BLaER1 treated with 17β-estradiol and CSF1 and Interleukin-3, amounts not matched to agents 10 nM and 100 nM (cell line): ENCODE measurements around the gene SOD3.

Source experiments
- H3K27ac ChIP-seq, 11 experiments: shearing (Covaris generic); formaldehyde crosslinking; 2 replicates each; pipeline ENCODE4 v1.8.1; 2022
- H3K27me3 ChIP-seq, 11 experiments: shearing (Covaris generic); formaldehyde crosslinking; 2 replicates each; pipeline ENCODE4 v1.8.1; 2022
- H3K36me3 ChIP-seq, 11 experiments: shearing (Covaris generic); formaldehyde crosslinking; 2 replicates each; pipeline ENCODE4 v1.8.1; 2022
- H3K4me1 ChIP-seq, 10 experiments: shearing (Covaris generic); formaldehyde crosslinking; 2 replicates each; pipeline ENCODE4 v1.8.1; 2022
- H3K4me2 ChIP-seq, 11 experiments: shearing (Covaris generic); formaldehyde crosslinking; 2 replicates each; pipeline ENCODE4 v1.8.1; 2022
- H3K4me3 ChIP-seq, 10 experiments: shearing (Covaris generic); formaldehyde crosslinking; 2 replicates each; pipeline ENCODE4 v1.8.1; 2022
- H3K9ac ChIP-seq, 11 experiments: shearing (Covaris generic); formaldehyde crosslinking; 2 replicates each; pipeline ENCODE4 v1.8.1; 2022
- H3K9me3 ChIP-seq, 11 experiments: shearing (Covaris generic); formaldehyde crosslinking; replicated peaks in 1 of 11; 2 replicates each; pipeline ENCODE4 v1.8.1; 2022
- H4K20me1 ChIP-seq, 11 experiments: shearing (Covaris generic); formaldehyde crosslinking; 2 replicates each; pipeline ENCODE4 v1.8.1; 2022
- Cebpa-rat ChIP-seq, 11 experiments: shearing (Covaris generic); IDR thresholded peaks; 2 replicates each; pipeline ENCODE4 v1.8.1; 2022

The SOD3 gene

DNA sequence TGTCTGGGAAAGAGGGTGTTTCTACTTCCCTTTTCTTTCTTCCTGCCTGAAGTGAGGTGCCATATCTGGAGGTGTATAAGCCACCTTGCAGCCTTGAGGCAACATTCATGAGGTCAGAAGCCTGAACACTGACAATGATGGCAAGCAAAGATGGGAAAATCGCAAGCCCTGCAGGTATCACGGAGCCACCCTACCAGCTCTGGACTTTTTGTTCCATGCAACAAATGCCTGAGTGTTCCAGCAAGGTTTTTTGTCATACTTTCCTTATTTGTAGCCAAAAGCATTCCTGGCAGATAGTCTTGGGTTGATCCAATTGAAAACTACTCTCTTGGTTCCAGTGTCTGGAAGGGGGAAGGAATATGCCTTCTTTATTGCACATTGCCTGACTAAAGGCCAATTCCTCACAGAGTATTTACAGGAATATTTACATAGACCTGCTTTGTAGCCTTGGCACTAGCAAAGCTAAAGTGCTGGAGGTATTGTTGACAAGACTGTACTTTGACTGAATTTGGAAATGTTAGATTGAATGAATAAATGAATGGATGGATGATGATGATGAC, 14.4 kb upstream of the SOD3 start:
- peaks cover 0 to 7% (median 0%) of the 10 kb centered on the region in 10 experiments; a peak in 1 of 20 replicates for H3K4me1 ChIP-seq
- no peak overlapping the region for H3K4me3 ChIP-seq
- H3K27ac ChIP-seq = no peak overlapping the region
- no peaks in the 10 kb centered on the region for H4K20me1 ChIP-seq
- H3K36me3 ChIP-seq = no peaks in the 10 kb centered on the region
- no peak overlapping the region for H3K9ac ChIP-seq
- H3K4me2 ChIP-seq = no peak overlapping the region
- peaks cover 0 to 35% (median 0%) of the 10 kb centered on the region in 11 experiments; a peak in 4 of 22 replicates for H3K27me3 ChIP-seq
- peaks cover 1 to 8% (median 2%) of the 10 kb centered on the region in 11 experiments; a peak in 16 of 22 replicates for H3K9me3 ChIP-seq
- no peak for TF ChIP-seq Cebpa-rat (IDR thresholded peaks at IDR 0.05)

GRCh38 chr4:24781999-24782745, 13.2 kb upstream of the SOD3 start:
- no peaks in the 10 kb centered on the region for H4K20me1 ChIP-seq
- H3K27me3 ChIP-seq = peaks cover 0 to 23% (median 0%) of the 10 kb centered on the region in 11 experiments; a peak in 4 of 22 replicates
- H3K4me3 ChIP-seq = no peak overlapping the region
- no peak for TF ChIP-seq Cebpa-rat (IDR thresholded peaks at IDR 0.05)
- no peak overlapping the region for H3K4me2 ChIP-seq
- peaks cover 4 to 18% (median 9%) of the 10 kb centered on the region in 11 experiments; a peak in 19 of 22 replicates for H3K9me3 ChIP-seq
- H3K36me3 ChIP-seq = no peaks in the 10 kb centered on the region
- H3K4me1 ChIP-seq = peaks cover 0 to 7% (median 0%) of the 10 kb centered on the region in 10 experiments; a peak in 1 of 20 replicates
- H3K27ac ChIP-seq = no peak overlapping the region
- no peak overlapping the region for H3K9ac ChIP-seq

DNA sequence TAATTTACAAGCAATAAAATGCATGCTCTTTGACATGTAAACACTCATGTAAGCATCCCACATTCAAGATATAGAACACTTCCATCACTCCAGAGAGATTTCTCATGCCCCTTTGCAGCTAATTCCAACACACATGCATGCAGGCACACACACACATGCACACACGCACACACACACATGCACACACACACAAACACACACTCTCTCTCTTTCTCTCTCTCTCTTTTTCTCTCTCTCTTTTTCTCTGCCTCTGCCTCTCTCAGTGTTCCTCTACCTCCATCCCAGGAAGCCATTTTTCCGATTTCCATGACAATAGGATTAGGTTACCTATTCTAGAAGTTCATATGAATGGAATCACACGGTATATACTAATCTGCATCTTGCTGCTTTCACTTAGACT, 11.9 kb upstream of the SOD3 start:
- Histone ChIP-seq H3K9me3 (peaks cover 4 to 27% (median 14%) of the 10 kb centered on the region in 11 experiments; a peak in 21 of 22 replicates), H3K4me2 (no peak overlapping the region), H3K27ac (no peak overlapping the region), H3K9ac (no peak overlapping the region), H3K4me3 (no peak overlapping the region), H3K27me3 (peaks cover 0 to 15% (median 0%) of the 10 kb centered on the region in 11 experiments; a peak in 3 of 22 replicates), H3K36me3 (no peaks in the 10 kb centered on the region), H4K20me1 (no peaks in the 10 kb centered on the region), H3K4me1 (no peaks in the 10 kb centered on the region)
- no peak for TF ChIP-seq Cebpa-rat (IDR thresholded peaks at IDR 0.05)

GRCh38 chr4:24791043-24791442, 4.3 kb upstream of the SOD3 start:
- no peak for TF ChIP-seq Cebpa-rat (IDR thresholded peaks at IDR 0.05)
- Histone ChIP-seq H3K4me2 (no peak overlapping the region), H4K20me1 (no peaks in the 10 kb centered on the region), H3K9ac (no peak overlapping the region), H3K27ac (no peak overlapping the region), H3K4me1 (peaks cover 6 to 18% (median 16%) of the 10 kb centered on the region in 10 experiments; a peak in 18 of 20 replicates), H3K4me3 (no peak overlapping the region), H3K27me3 (no peaks in the 10 kb centered on the region; a peak in 1 of 22 replicates), H3K9me3 (peaks cover 3 to 33% (median 14%) of the 10 kb centered on the region in 11 experiments; a peak in 21 of 22 replicates), H3K36me3 (no peaks in the 10 kb centered on the region)

DNA sequence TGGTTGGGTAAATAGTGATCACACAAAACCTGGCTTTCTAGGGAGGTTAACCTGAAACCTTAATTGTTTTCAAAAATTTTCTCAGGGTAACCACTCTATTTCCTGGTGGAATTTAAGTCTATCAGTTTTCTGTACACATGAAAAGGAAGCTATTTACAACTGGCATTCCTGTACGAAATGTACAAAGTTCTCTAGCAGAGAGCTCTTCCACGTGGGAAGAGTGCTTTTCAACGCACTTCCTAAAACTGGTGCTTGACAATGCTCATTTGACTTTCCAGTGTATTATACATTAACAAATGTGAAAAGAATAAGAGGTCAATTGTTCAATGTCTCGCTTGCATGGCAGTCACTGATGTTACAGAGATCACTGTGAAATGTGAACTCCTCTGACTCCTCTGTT, 2.8 kb upstream of the SOD3 start:
- Histone ChIP-seq H3K4me3 (no peak overlapping the region), H3K27me3 (no peaks in the 10 kb centered on the region; a peak in 1 of 22 replicates), H3K4me2 (peak overlapping the region in 1 of 11 experiments; percentile 5; a peak in 1 of 22 replicates), H3K9me3 (peaks cover 0 to 19% (median 9%) of the 10 kb centered on the region in 11 experiments; a peak in 13 of 22 replicates), H3K36me3 (no peaks in the 10 kb centered on the region), H3K4me1 (peaks cover 6 to 24% (median 16%) of the 10 kb centered on the region in 10 experiments; a peak in 18 of 20 replicates), H4K20me1 (no peaks in the 10 kb centered on the region), H3K9ac (no peak overlapping the region), H3K27ac (no peak overlapping the region)
- TF ChIP-seq Cebpa-rat (IDR thresholded peaks at IDR 0.05) = no peak

DNA sequence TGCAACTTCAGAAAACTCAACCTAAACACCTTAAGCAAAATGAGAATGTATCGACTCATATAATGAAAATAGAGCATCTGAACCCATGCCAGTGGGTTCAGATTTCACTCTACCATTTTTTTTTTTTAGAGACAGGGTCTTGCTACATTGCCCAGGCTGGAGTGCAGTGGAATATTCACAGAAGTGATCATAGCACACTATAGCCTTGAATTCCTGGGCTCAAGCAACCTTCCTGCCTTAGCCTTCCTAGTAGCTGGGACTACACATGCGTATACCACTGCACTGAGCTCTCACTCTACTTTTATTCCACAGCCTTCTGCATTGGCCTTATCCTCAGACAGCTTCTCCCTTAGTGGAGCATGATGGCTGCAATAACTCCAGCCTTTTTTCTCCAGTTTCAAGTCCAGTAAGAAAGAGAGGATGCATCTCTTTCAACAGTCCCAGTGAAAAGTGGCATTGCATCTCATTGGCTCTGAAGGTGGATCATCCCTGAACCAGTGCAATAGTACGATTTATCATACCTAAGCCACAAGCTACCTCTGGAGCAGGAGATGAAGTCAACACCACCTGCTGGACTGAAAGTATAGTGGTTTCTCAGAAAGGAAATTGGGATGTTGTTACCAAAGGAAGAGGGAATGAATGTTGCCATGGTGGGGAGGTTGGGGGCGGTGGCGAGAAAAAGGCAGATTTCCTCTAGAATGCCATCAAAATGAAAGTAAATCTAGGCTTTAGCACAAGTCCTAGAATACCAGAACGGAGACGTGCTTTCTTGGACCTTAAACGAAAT, 2.0 kb upstream of the SOD3 start:
- TF ChIP-seq Cebpa-rat (IDR thresholded peaks at IDR 0.05) = no peak
- Histone ChIP-seq H3K9me3 (peaks cover 0 to 10% (median 4%) of the 10 kb centered on the region in 11 experiments; a peak in 9 of 22 replicates), H3K4me2 (peak overlapping the region in 10 of 11 experiments; percentile 16 to 77 (median 46); a peak in 13 of 22 replicates)

DNA sequence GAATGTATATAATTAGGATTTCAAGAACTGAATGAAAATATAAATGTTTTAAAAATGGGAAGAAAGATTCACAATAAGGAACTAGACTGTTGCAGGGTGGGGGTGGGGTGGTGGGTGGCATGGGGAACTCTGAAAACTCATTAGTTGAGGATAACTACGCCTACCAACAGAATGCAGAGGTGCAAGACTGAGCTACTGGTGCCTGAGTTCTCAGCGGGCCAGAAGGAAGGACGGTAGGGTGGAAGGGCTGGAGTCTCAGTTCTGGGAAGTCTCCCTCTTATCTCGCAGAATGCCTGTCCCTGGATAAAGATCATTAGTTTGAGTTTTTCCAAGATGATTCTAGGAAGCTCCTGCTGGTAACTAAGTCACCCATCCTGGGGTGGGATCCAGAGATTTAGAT, 1.3 kb upstream of the SOD3 start:
- Histone ChIP-seq H3K9ac (no peak overlapping the region), H4K20me1 (no peaks in the 10 kb centered on the region), H3K36me3 (no peaks in the 10 kb centered on the region), H3K4me1 (peaks cover 6 to 31% (median 17%) of the 10 kb centered on the region in 10 experiments; a peak in 19 of 20 replicates), H3K27me3 (no peaks in the 10 kb centered on the region; a peak in 1 of 22 replicates), H3K9me3 (peaks cover 0 to 5% (median 0%) of the 10 kb centered on the region in 11 experiments; a peak in 7 of 22 replicates), H3K4me3 (no peak overlapping the region), H3K27ac (no peak overlapping the region), H3K4me2 (peak overlapping the region in 10 of 11 experiments; percentile 5 to 79 (median 50); a peak in 15 of 22 replicates)
- TF ChIP-seq Cebpa-rat (IDR thresholded peaks at IDR 0.05) = no peak

More for the DNA sequence above, 2.0 kb upstream of the SOD3 start:
- Histone ChIP-seq H3K27ac (no peak overlapping the region), H3K27me3 (no peaks in the 10 kb centered on the region; a peak in 1 of 22 replicates), H4K20me1 (no peaks in the 10 kb centered on the region), H3K4me1 (peaks cover 6 to 27% (median 17%) of the 10 kb centered on the region in 10 experiments; a peak in 19 of 20 replicates), H3K9ac (no peak overlapping the region), H3K4me3 (no peak overlapping the region), H3K36me3 (no peaks in the 10 kb centered on the region)

DNA sequence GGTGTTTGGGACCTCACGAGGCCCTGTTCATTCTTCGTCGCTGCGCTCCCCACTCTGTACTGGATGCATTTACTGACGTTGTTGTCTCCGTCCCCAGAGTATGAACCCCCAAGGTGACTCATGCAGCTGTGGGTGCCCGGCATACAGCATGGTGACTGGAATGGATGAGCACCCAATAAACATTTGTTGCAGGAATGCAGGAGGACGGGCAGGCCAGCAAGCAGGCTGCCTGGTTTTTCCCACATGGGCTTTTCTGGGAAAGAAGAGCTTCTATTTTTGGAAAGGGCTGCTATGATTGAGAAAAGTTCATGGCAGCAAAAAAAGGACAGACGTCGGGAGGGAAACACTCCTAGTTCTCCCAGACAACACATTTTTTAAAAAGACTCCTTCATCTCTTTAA, 893 bp upstream of the SOD3 start:
- Histone ChIP-seq H3K27me3 (no peaks in the 10 kb centered on the region; a peak in 1 of 22 replicates), H3K4me2 (peak overlapping the region in 10 of 11 experiments; percentile 5 to 79 (median 50); a peak in 15 of 22 replicates), H3K9ac (no peak overlapping the region), H3K36me3 (no peaks in the 10 kb centered on the region), H3K27ac (no peak overlapping the region), H4K20me1 (no peaks in the 10 kb centered on the region), H3K9me3 (peaks cover 0 to 8% (median 4%) of the 10 kb centered on the region in 11 experiments; a peak in 17 of 22 replicates), H3K4me3 (no peak overlapping the region), H3K4me1 (peaks cover 6 to 31% (median 17%) of the 10 kb centered on the region in 10 experiments; a peak in 19 of 20 replicates)
- TF ChIP-seq Cebpa-rat (IDR thresholded peaks at IDR 0.05) = no peak
